NCI-H82 treated with DMSO at 0.1 percent for 48 hours (cell line): ENCODE data around the gene RBM27.
"Not testable (repeated sequence)": the region's sequence is repeated elsewhere in the genome, so short reads cannot be mapped to it uniquely, and the experiment has no call there.

Experiments used
- DNase-seq: peaks from one replicate; lab custom pipeline; 2025; ENCODE audit not compliant: unreplicated experiment; lab: John Stamatoyannopoulos, UW

RBM27 gene

GRCh38 chr5:146205499-146206202 is 2.2 kb downstream of the RBM27 start:
- DNase-seq, result no peak

DNA sequence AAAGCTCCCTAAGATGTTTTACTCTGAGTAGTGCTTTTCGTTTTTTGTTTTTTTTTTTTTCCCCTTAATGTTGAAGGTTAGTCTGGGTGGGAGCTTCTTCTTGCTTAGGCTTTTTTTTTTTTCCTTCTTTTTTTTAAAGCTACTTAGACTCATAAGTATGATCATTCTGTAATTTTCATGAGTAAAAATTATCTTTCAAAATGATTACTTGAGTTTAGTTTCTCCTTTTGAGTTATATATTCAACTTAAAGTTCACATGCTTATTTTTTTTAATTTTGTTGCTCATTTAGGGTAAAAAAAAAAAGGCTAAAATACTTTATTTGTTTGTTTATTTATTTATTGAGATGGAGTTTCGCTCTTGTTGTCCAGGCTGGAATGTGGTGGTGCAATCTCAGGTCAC is 2.9 kb downstream of the RBM27 start:
- DNase-seq, result no peak

- no peak for DNase-seq
These were observed 5.6 kb downstream of the RBM27 start for GRCh38 chr5:146208916-146209522.

DNA sequence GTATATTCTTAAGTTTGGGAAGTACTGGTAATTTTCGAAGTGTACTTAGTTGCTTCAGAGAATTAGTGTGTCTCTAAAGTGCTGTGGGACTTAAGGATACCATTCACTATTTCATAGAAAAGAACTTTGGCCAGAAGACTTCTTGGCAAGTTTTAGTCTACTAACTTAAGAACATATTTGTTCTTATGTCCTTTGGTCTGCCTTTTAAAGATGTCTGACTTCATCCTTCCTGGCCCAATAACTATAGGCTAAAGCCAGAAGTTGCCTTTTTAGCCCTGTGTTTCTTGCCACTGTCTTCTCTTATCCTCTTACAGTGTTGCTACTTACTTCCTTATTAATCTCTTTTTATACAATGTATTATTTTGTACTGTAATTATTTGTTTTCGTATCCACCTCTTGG is 6.3 kb downstream of the RBM27 start:
- no peak for DNase-seq

DNA sequence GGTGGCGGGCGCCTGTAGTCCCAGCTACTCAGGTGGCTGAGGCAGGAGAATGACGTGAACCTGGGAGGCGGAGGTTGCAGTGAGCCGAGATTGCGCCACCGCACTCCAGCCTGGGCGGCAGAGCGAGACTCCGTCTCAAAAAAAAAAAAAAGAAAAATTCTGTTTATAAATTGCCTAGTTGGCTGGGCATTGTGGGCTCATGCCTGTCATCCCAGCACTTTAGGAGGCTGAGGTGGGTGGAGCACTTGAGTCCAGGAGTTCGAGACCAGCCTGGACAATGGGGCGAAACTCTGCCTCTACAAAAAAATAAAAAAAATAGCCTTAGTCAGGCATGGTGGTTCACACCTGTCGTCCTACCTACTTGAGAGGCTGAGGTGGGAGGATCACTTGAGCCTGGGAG is 7.4 kb downstream of the RBM27 start:
- not testable (repeated sequence) for DNase-seq

DNA sequence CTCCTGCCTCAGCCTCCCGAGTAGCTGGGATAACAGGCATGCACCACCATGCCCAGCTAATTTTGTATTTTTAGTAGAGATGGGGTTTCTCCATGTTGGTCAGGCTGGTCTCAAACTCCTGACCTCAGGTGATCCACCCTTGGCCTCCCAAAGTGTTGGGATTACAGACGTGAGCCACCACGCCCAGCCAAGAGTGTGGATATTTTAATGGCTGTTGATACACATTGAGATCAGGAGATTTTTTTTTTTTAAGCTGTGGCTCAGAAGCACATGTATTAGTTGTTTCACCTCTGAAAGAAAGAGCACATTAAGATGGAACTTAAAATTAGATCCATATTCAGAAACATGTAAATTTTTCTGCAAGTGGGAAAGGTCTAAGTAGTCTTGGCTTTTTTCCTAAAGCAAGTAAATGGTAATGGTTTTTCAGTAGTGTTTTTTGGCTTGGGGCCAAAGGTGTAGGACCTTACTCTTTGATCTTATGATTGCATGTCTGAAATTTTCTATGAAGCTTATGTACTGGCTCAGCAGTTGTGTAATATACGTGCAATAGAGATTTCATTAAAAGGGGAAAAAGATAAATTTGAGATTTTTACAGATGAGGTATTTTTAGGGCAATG is 9.9 kb downstream of the RBM27 start:
- DNase-seq, result no peak

DNA sequence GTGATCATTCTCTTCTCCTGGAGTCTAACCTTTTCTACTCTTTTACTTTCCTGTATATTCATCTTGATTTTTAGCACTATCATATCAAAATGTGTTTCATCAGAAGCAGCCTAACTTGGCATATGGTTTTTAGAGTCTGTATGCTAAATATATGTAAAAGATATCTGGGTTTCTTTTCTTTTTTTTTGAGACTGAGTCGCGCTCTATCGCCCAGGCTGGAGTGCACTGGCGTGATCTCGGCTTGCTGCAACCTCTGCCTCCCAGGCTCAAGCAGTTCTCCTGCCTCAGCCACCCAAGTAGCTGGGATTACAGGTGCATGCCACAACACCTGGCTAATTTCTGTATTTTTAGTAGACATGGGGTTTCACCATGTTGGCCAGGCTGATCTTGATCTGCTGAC is 11.5 kb downstream of the RBM27 start:
- not testable (repeated sequence) for DNase-seq

DNA sequence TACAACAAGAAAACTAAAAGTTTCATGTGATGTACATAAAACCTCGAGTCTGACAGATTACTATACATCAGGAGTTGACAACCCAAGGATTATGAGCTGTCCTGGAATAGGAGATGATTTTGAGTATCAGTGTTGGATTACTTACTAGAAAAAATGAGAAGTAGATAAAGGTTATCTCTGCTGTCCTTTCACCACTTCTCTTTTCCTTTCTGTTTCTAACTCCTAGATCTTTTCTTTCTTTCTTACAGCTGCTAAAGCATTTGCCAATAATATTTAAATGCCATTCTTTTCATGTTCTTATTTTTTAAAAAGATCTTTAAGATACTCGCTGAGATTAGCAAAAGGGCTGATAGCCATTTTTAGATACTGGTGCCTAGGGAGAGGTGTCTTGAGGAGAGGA is 14.8 kb downstream of the RBM27 start:
- no peak for DNase-seq

GRCh38 chr5:146219243-146219642 is 15.8 kb downstream of the RBM27 start:
- DNase-seq, result no peak

GRCh38 chr5:146221234-146221633 is 17.8 kb downstream of the RBM27 start:
- no peak for DNase-seq

GRCh38 chr5:146222005-146222404 is 18.6 kb downstream of the RBM27 start:
- no peak for DNase-seq

DNA sequence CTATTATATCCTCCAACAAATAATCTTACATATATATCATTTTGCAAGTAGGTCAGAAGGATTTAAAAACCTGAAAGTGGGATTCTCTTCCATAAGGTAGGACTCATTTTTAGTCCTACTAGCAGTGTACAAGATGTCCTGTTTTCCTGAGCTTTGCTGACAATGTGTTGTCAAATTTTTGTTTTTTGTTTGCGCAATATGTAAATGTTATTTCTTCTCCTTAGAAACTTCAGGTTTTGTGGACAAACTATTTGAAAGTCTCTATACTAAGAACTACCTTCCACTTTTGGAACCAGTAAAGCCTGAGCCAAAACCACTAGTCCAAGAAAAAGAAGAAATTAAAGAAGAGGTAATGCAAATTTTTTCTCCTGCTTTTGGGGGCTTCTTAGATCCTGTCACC is 19.8 kb downstream of the RBM27 start:
- no peak for DNase-seq

- no peak for DNase-seq
These were observed 25.8 kb downstream of the RBM27 start for GRCh38 chr5:146229222-146229621.

DNA sequence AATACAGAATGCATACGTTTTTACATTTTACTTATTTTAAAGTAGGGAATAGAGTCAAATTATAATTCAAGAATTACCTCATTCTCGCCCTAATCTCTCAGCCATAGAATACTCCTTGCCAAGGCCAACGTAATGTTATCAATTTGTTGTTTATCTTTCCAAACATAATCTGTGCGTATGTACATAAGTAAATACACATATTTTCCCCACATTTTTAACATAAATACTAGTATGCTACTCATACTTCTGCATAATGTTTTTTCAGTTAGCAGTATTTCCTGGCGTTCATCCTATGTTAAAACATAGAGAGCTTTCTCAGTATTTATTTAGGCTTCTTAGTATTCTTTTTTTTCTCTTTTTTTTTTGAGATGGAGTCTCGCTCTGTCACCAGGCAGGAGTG is 28.8 kb downstream of the RBM27 start:
- DNase-seq, result no peak

- no peak for DNase-seq
These were observed 30.0 kb downstream of the RBM27 start for GRCh38 chr5:146233441-146233840.

DNA sequence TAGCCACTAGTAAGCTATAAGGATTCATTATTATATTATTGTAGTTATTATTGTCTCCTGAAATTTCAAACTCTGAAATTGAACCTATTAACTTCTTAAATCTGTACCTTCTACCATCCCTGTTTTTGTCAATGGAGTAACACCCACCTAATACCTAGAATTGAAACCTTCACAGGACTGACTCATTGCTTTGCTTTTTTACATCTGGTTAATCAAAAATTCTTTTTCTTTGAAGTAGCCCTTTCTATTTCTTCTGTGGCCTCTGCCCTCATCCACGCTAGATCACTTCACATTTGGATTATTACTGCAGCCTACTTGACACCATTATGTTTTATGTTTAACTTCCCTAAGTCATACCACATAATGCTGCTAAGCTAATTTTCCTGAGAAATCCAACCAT is 35.6 kb downstream of the RBM27 start:
- no peak for DNase-seq

DNA sequence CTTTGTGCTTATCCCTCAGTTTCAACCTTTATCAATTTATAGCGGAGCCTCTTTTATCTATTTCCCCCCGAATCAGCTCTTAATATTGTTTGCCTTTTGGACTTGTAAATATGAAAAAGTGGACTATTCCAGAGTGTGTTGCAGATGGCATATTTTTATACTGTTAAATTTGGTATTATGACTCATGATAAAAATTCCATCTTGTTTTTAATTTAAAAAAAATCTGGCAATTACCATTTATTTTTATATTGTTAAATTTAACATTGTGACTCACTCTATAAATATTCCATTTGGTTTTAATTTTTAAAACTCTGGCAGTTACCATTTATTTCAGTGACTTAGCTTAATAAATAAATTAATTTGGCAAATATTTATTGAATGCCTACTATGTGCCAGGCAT is 37.5 kb downstream of the RBM27 start:
- DNase-seq, result no peak

GRCh38 chr5:146243247-146243646 is 39.8 kb downstream of the RBM27 start:
- no peak for DNase-seq

DNA sequence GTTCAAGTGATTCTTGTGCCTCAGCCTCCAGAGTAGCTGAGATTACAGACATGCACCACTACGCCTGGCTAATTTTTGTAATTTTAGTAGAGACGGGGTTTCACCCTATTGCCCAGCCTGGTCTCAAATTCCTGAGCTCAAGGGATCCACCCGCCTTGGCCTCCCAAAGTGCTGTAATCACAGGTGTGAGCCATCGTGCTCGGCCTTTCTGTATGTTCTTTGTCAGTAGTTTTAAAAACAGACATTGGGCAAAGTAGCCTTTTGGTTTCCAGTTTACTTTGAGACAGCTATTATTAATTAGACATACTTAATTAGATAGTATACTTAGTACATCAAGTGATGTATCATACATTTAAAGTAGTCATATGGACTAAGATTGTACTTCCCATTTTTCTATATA is 45.2 kb downstream of the RBM27 start:
- no peak for DNase-seq

- no peak for DNase-seq
These were observed 46.4 kb downstream of the RBM27 start for GRCh38 chr5:146249801-146250200.
